TTC549 (cell line): ENCODE data around the gene PRB2.
"Not testable (repeated sequence)": the region's sequence is repeated elsewhere in the genome, so short reads cannot be mapped to it uniquely, and the experiment has no call there.

Experiments used
- FAIRE-seq: peaks from 2 replicates; lab custom pipeline; 2012; peaks lifted over from hg19 to GRCh38; lab: Jason Lieb, UNC

Gene PRB2

DNA sequence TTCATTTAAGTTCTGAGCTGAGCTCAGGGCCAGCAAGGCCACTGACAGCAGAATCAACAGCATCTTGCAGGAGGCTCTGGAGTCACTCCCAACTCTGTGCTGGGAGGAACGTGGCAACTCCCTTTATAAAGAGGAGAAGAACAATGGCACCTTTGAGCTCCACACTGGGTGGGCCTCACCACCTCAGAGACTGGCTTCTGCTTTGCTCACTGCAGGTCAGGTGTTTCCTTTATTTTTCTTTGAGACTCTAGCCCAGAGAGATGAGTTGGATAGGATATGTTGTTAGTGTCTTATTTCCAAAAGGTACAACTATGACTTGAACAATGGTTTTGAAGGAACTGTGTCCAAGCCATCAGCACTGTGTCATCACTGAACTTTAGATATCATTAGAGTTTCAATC lies at the start of gene PRB2:
Gene PRB2 (minus strand): TSS at position 101 of the 400 bp plus-strand sequence. CDS start 38 bp downstream, at position 63.
- not testable (repeated sequence) for FAIRE-seq

GRCh38 chr12:11437966-11438365 lies 42.6 kb upstream of the PRB2 start:
- FAIRE-seq, result no peak

GRCh38 chr12:11433664-11434063 lies 38.3 kb upstream of the PRB2 start:
- FAIRE-seq, result no peak

DNA sequence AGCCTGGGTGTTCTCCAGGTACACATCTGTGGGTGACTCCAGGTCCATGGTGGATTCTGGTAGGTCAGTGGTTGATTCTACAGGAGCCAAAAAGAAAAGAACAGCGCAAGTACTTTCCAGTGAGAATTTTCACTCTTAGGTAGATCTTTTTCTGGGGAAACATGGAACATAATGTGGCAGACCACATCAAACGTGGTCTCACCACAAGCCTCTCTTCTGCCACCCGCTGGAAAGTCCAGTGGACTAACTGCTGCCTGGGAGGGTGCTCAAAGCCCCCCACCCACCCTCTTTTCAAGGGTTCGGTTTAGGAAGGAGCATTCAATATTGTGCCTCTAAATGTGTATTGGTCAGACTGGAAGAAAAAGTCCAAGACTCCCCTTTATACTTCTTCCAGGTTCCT lies 36.1 kb upstream of the PRB2 start:
- no peak for FAIRE-seq

DNA sequence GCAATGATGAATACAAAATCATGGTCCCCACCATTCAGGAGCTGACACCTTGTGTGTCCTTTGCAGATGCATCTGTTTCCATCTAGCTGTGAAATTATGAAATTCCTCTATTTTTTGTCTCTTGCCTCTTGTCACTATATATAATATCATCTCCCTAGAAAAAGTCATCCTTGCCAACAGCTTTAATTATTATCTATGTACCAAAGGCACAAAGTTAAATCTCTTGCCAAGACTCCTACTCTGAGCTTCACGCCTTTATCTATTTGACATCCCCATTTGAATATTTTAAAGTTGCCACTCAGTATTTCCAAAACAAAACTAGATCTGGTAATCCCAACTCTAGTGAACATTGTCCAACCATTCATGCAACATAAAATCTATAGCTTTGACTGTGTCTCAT lies 32.0 kb upstream of the PRB2 start:
- FAIRE-seq, result no peak

DNA sequence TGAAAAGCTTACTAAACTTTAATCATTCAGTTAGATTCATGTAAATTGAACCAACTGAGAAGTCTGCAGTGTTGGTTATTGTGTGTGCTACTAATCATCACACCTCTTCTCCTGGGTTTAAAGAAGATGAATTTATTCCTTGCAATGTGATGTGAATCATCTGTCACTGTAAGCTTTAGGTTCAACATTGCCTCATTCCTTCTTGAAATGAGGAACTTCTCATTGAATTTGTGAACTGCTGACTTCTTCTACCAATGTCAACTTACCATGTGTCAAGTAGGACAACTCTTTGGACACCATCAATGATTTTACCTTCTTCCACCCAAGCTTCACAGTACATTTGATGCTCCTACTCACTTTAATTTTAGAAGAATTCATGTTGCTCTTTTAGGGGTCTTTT lies 17.4 kb upstream of the PRB2 start:
- FAIRE-seq, result no peak

DNA sequence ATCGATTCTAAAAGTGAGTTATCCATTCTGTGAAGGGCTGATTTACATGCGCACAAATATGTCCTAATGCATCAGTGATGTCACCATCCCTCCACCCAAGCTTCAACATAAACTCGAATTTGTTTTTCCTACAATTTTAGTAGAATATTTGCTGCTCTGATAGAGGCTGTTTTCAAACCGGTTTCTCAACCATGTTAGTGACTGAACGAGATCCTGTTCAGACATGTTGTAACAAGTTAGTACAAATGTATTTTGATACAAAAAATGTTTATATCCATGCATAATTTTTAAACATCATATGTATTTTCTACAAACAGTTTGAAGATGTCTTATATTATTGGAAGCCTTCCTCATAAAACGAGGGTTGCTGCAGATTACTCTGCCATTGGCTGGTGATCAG lies 12.7 kb upstream of the PRB2 start:
- FAIRE-seq, result no peak

DNA sequence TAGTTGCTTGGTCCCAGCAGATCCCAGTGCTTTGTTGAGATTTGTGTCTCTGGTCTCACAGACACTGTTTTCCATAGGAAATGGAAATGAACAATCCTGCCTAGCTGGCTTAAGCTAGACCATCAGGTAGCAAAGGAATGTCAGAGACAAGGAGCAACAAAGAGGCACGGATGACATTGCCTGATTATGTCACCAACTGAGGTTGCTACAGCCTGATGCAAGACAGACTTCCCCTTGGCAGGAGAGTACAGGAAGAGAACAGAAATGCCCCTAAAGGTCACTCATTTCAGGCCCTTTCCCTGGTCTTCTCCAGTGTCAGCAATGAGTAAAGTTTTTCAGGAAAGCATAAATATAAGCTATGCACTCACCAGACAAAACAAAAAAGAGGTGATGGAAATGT lies 2.0 kb upstream of the PRB2 start:
- no peak for FAIRE-seq

- not testable (repeated sequence) for FAIRE-seq
Observed at GRCh38 chr12:11391456-11391855, 3.9 kb downstream of the PRB2 start.

- not testable (repeated sequence) for FAIRE-seq
Observed at GRCh38 chr12:11377420-11377819, 17.9 kb downstream of the PRB2 start.

DNA sequence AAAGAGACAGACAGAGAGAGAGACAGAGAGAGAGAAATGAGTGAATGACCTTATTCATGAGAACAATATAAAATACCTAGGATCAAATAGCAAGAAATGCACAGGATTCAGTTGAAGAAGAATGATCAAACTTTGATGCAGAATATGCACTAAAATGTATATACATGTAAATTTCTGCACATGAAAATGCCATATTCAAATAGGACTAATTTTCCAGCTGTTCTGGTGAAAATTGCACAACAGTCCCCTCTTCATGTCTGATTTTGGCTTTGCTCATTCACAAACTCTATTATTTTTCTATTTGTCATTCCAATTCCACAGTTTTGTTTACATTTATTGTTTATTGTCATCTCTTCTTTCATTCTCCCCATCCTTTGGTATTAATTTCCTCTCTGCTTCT lies 34.2 kb downstream of the PRB2 start:
- FAIRE-seq, result no peak

DNA sequence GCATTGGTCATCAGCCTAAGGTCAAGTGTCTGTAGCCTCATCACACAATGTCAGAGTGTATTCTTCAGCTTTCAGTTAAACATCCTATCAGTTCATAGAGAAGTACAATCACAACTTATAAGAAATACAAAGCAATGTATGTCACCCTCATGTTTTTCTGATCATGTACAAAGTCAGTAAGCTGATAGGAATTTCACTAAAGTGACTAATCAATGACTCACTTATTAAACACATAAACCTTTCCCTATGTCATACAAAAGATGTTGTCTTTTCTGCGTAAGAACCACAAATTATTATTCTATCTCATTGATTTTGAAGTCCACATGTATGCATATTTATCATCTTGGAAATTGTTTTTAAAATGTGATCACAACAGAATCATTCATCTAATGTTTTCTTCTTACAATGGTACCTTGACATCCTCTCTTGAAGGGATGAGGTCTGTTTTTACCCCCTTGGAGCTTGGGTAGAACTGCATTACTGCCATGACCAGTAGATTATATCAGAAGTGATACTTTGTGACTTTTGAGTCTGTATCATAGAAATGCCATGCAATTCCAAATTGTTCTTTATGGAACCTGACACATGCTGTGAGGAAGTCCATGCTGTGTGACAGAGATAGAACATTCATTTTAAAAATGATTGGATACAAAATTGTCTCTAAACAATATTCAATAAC lies 35.0 kb downstream of the PRB2 start:
- FAIRE-seq, result not testable (repeated sequence)

- FAIRE-seq, result not testable (repeated sequence)
Observed at GRCh38 chr12:11351736-11352135, 43.6 kb downstream of the PRB2 start.

DNA sequence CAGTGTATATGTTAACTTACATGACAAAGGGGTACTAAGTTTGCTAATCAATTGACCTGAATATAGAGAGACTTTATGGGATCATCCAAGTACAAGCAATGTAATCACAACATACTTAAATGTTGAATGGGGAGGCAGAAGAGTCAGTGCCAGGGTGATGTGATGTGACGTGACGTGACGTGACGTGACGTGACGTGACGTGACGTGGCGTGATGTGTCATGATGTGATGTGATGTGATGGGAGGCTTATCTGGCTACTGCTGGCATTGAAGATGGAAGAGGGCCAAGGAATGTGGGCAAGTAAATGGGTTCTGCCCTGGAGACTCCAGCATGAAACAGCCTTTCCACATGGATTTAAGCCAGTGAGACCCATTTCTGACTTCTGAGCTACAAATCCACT lies 46.9 kb downstream of the PRB2 start:
- FAIRE-seq, result no peak

DNA sequence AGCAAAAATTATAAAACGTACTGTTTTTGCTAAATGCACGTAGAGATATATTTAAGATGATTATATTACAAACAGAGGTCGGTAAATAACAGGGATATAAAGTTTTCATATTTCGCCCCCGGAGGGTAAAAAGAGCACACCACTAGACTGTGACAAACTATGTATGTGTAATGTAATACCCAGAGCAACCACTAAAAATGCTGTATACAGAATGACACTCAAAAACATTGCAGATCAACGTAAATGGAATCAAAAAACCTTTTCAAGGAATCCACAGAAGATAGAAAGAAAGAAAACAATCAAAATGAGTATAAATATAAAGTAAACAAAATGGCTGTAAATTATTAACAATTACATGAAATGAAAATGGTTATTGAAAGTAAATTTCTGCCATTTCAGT lies 47.6 kb downstream of the PRB2 start:
- no peak for FAIRE-seq

GRCh38 chr12:11344500-11344899 lies 50.9 kb downstream of the PRB2 start:
- FAIRE-seq, result no peak
